HepG2 (cell line): ENCODE results near the gene ALK. TPM values are rescaled to one million over a fixed set of nuclear protein-coding genes. Genes with fewer than 3 reads are reported as not detected.

Experiments used
- AKNA ChIP-seq: sonication (generic); formaldehyde crosslinking; IDR thresholded peaks from 2 replicates; pipeline ENCODE4 v1.4.0; 2020; ENCODE audit warnings: missing genetic modification reagents, borderline replicate concordance
- CSRNP2 ChIP-seq: sonication (generic); formaldehyde crosslinking; conservative IDR thresholded peaks from 2 replicates; pipeline ENCODE4 v1.8.0; 2022; ENCODE audit warnings: low read depth, missing genetic modification reagents
- ELF1 ChIP-seq: sonication (generic); formaldehyde crosslinking; IDR thresholded peaks from 2 replicates; pipeline ENCODE4 v1.4.0; 2020; ENCODE audit warnings: missing genetic modification reagents
- MEF2D ChIP-seq: sonication (generic); formaldehyde crosslinking; IDR thresholded peaks from 2 replicates; pipeline ENCODE4 v1.5.1; 2020; ENCODE audit warnings: mild to moderate bottlenecking, missing genetic modification reagents
- NCOR1 ChIP-seq: fragments of 200-600 bp; sonication (generic); IDR thresholded peaks from 2 replicates; pipeline ENCODE4 v1.7.0; 2017; ENCODE audit warnings: antibody characterized with exemption, low read length, borderline replicate concordance
- NFE2L2 ChIP-seq: fragments of 150-350 bp; IDR thresholded peaks from 2 replicates; pipeline ENCODE4 v1.6.1; 2014; ENCODE audit warnings: low read length
- PBX2 ChIP-seq: IDR thresholded peaks from 2 replicates; pipeline ENCODE4 v1.6.1; 2016; ENCODE audit warnings: control low read depth
- PREB ChIP-seq: sonication (generic); formaldehyde crosslinking; IDR thresholded peaks from 2 replicates; pipeline ENCODE4 v1.4.0; 2020; ENCODE audit warnings: missing genetic modification reagents
- TSC22D2 ChIP-seq: sonication (generic); formaldehyde crosslinking; IDR thresholded peaks from 2 replicates; pipeline ENCODE4 v1.5.1; 2020; ENCODE audit warnings: missing genetic modification reagents, mild to moderate bottlenecking, borderline replicate concordance
- ZBTB26 ChIP-seq: IDR thresholded peaks from 2 replicates; pipeline ENCODE4 v1.6.1; 2016; ENCODE audit warnings: missing compliant biosample characterization, missing genetic modification reagents, borderline replicate concordance
- ZNF549 ChIP-seq: sonication (generic); formaldehyde crosslinking; IDR thresholded peaks from 2 replicates; pipeline ENCODE4 v1.5.0; 2020; ENCODE audit warnings: missing genetic modification reagents
- ZNF672 ChIP-seq: sonication (generic); formaldehyde crosslinking; IDR thresholded peaks from 2 replicates; pipeline ENCODE4 v1.8.1; 2022; ENCODE audit warnings: missing genetic modification reagents
- polyA plus RNA-seq, 8 experiments: library from polyadenylated mRNA; depleted of rRNA in 3 of 8; stranded (reverse) in 7 of 8; unstranded in 1 of 8; fragments of >200 nt; fragmentation: Illumina TruSeq in 4 of 8; extraction: Trizol in 4 of 8; gene quantifications; 2 replicates each; pipeline versions ENCODE4 v1.2.1 to v1.2.3, GENCODE V29; 2011 to 2016; ENCODE audit warnings: low read depth in 4 of 8, missing spikeins in 1 of 8, mixed read lengths in 1 of 8; ENCODE audit not compliant: insufficient read depth in 1 of 8
- total RNA-seq, 5 experiments: library from RNA; depleted of rRNA; stranded (reverse); fragments of >200 nt; fragmentation: Illumina TruSeq; extraction: Trizol; gene quantifications; 2 replicates each; pipeline ENCODE4 v1.2.3, GENCODE V29; 2016; ENCODE audit warnings: low read depth in 1 of 5
- TF ChIP-seq, protein P1 (sequence below): sonication (generic); formaldehyde crosslinking; conservative IDR thresholded peaks from 2 replicates; pipeline ENCODE4 v1.4.0; 2020; ENCODE audit warnings: missing genetic modification reagents

Gene ALK
- total and polyA plus RNA-seq, 2 of the 13 experiments (the other 11 are each of a cell fraction or from before 2014, with no cell fraction given), result not detected

- TF ChIP-seq PBX2 (no peak), AKNA (no peak), ELF1 (CRISPR knock-in tag) (0 out of 2 replicates have a peak, but pooled peaks have one; percentile 14), ZNF672 (CRISPR knock-in tag) (no peak), ZBTB26 (CRISPR knock-in tag) (peak; percentile 48; the same call in 1 of the 2 replicates), MEF2D (no peak), PREB (CRISPR knock-in tag) (no peak), TSC22D2 (peak; percentile 84), ZNF549 (no peak), CSRNP2 (CRISPR knock-in tag) (no peak), NFE2L2 (no peak), NCOR1 (no peak)
- TF ChIP-seq, protein P1, sequence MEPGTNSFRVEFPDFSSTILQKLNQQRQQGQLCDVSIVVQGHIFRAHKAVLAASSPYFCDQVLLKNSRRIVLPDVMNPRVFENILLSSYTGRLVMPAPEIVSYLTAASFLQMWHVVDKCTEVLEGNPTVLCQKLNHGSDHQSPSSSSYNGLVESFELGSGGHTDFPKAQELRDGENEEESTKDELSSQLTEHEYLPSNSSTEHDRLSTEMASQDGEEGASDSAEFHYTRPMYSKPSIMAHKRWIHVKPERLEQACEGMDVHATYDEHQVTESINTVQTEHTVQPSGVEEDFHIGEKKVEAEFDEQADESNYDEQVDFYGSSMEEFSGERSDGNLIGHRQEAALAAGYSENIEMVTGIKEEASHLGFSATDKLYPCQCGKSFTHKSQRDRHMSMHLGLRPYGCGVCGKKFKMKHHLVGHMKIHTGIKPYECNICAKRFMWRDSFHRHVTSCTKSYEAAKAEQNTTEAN (CRISPR knock-in tag), result 0 out of 2 replicates have a peak, but pooled peaks have one; percentile 68
- TF ChIP-seq, all 625 proteins: peak for 51
Observed at GRCh38 chr2:29293830-29294438, 627.5 kb downstream of the ALK start (continued).
